GM21447 (cell line): ENCODE data around the gene RNLS.
"Not testable (repeated sequence)": the region's sequence is repeated elsewhere in the genome, so short reads cannot be mapped to it uniquely, and the experiment has no call there.

Experiments used
- ATAC-seq: cut with Tn5 transposase; IDR thresholded peaks from one replicate; pipeline ENCODE4 v1.9.1; 2021; ENCODE audit not compliant: unreplicated experiment

Gene RNLS

DNA sequence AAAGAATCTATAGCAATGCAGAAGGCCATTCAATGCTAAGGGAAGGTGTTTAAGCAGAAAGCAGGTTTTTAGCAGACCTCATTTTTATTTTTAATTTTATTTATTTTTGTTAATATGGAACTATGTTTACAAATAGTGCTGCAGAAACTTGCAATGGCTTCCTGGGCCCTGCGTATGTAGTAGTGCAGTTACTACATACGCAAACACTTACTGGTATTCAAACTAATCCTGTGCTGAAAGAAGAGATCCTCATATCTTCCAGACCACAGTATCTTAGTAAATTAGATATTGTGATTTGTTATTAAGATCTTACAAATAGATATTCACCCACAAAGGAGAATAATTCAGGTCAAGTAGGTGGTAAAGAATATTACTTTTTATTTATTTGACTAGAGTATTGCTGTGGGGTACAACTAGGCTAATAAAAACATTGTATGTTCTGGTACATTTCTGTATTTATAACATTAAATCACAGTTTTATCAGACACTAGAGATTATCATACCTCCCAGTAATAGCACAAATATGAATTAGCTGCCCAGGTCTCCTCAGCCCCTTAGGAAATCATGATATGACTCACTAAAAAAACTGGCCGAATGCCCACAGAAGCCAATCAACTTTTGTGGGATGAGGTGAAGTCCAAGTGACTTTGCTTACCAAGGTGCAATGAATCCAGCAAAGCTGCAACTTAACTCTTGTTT is 57.6 kb downstream of the RNLS start:
- no peak for ATAC-seq

DNA sequence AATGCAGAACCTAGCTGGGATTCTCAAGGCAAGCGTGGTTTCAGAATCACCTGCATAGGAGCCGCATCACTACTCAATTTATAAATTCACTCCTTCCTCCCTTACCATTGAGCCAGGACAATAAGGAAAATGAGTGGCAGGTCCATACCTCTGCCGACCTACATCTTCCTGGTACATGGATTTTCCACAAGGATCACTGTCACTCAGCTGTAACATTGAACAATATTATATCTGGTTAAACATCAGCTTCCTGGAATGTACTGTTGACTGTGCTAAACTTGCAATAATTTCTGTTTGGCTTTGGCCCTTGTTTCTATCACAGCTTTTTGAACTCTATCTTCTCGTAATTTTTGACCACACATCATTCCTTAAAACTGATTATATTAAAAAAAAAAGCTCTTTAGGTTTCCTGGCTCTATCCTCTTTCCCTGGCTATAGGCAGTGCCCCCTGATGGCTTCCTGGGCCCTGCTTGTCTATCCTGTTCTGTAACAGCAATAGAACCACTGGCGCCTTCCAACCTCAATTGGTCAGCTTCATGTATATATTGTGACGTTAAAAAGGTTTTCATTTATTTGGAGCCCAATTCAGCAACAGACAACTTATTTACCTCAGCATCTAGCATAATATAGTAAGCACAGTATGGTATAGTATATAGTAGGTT is 59.2 kb downstream of the RNLS start:
- ATAC-seq = no peak

DNA sequence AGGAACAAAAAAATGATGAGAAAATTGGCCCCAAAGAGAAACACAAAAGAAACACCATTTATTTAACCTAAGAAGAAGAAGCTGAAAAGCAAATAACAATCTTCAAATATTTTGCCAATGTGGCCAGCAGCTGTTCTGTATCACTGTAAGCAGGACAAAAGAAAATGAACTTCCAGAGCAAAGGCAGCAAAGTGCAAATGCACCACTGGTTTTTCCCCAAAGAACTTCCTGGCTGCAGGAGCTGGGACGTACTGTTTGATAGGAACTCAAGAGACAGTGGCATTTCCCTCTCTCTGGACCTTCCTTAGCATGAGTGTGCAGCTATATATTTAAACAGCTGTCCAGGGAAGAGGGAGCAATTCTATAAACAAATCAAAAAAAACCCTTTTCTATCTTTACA is 60.4 kb downstream of the RNLS start:
- no peak for ATAC-seq

DNA sequence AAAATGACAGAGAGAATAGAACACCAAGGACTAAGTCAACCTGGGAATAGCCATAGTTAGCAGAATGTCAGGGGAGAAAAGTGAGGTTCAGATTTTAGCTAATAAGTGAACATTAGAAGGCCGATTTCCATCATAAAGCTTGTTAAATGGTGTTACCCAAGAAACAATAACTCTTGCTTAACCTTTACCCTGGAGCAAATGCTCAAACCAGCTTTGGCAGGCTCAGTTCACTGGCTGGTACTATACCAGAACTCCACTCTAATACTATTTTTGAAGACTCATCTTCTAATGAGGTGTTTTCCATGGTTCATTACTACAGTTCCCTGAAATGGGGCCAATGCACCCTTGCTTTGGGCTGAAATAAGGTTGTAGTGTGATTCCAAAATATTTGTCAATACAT is 61.3 kb downstream of the RNLS start:
- no peak for ATAC-seq

DNA sequence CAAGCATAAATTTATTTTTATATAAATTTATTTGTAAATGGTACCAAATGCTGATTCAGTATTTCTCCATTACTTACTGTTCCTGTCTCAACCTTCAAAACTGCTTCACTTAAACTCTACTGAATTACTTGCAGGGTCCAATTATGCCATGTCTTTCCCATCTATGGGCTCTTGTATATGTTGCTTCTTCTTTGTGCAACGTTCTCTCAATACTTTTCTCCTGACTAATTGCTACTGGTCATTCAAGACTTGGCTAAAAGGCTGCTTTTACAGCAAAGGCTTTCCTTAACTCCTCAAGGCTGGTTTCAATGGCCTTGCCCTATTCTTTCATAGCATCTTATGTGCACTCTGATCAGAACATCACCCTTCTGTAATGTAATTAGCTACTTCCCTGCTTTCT is 67.9 kb downstream of the RNLS start:
- ATAC-seq = no peak

DNA sequence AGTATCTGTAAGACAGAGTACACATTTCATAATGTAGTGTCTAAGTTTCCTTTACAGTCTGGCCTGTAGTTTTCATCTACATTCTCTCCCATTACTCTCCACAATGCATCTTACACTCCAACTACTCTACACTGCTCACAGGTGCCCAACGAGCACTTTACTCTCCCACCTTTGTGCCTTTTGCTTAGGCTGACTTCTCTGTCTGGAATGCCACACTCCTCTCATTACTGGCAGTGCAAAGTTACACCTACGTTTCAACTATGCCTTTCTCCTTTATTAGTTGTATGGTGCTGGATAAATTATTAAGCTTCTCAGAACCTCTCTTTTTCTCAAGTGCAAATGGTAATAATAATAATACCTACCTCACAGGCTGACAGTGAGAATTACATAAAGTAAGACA is 70.5 kb downstream of the RNLS start:
- ATAC-seq = no peak

DNA sequence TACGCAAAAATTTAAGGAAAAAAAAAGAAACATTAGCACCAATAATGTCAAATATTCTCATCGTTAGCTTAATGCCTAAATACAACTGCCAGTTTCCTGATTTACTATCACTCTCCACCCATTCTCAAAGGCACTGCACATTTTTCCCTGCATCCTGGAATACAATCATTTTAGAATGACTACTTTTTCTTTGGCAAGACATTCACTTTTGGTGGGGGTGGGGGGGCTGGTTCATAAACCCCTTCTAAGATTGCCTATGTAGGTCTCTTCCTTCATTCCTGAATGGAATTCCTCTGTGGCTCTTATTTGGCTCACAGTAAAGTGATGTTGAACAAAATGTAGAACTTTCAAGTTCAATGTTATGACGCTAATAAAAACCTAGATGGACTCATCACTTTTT is 74.3 kb downstream of the RNLS start:
- ATAC-seq = no peak

DNA sequence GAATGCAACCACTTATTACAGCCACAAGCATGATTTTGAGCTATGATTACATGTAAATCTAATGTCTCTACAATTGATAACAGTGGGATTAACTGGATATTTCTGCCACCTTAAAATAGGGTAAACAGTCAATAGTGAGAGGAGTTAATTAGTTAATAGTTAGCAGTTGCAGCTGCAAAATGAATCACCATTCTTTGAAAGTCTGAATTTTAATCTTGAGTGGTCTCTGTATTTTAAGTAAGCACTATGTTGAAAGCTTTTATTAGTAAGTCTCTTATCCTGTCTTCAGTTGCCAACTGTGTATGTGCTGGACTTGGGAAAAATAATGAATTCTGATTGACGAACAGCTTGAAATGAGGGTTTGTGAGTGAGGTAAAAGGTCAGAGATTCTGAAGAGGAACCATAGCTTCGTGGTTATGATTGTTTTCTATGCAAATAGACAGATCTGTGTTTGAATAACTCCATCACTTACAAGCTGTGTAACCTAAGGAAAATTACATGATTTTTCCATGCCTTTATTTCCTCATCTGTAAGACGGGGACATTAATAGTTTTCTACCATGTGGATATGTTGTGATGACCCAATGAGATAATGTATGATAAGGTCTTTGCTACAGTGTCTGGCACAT is 75.2 kb downstream of the RNLS start:
- no peak for ATAC-seq

DNA sequence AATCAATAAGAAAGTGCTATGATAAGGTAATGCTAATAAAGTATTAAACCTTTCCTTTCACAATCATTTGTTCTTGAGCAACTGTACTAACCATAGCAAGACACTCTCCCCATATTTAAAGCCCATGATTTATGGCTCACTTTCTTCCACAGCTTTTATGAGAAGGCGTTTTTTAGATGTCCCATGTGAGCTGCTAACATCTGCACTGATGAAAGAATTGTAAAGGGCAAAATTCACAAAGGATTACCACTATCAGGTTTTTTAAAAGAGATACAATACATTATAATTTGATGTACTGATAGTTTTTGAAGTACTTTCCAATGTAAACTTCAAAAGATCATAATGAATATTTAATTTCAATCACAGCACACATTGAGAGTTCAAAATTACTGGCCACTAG is 75.7 kb downstream of the RNLS start:
- ATAC-seq = no peak

DNA sequence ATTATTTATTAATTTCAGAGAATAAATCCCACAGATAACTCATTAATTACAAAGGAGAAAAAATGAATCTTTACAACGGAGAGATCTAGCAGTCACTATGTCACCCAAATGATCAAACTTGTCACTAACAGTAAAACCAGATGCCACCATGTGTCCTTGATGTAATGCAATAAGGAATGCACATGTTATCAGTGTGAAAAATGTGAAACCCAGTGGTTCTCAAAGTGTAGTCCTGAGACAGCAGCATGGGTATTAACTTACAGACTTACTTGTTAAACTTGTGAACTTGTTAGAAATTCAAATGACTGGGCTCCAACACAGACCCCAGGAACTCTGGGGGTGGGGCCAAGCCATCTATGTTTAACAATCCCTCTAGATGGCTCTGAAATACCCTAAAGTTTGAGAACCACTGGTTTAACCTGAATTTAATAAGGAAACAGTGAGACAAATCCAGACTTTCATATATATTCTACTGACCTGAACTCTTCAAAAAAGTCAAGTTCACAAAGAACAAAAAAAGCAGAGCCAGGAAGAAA is 77.4 kb downstream of the RNLS start:
- no peak for ATAC-seq

DNA sequence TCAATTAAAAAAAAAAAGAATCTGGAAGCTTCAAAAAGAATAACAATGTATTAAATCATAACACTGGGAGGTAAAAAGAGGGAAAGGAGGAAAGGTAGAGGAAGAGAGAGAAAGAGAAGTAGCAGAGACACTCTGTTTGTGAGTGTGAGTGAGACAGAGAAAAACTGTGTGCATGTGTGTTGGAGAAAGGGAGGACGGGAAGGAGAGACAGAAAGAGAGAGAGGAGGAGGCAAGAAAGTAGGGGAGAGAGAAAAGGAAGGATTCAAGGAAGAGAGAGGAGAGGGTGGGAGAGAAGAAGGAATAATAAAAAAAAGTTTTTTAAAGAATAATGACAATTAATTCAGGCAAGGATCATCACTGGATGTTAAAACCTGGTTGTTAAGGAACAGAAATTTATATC is 77.9 kb downstream of the RNLS start:
- ATAC-seq = no peak

DNA sequence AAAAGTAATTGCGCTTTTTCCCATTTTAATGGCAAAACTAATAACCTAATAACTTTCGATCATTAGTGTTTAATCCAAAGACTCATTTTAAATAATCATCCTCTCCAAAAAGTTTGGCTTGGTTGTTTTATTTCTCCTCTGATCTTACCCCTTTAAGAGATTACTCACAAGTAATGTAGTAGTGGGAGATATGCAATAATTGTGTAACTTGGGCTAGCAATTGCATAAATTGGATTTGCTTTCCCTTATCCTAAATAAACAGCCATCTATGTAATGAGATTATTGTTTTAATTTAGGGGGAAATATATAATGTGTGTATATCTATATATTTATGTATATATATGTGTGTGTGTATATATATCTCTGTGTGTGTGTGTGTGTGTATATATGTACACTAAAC is 82.5 kb downstream of the RNLS start:
- ATAC-seq = no peak

DNA sequence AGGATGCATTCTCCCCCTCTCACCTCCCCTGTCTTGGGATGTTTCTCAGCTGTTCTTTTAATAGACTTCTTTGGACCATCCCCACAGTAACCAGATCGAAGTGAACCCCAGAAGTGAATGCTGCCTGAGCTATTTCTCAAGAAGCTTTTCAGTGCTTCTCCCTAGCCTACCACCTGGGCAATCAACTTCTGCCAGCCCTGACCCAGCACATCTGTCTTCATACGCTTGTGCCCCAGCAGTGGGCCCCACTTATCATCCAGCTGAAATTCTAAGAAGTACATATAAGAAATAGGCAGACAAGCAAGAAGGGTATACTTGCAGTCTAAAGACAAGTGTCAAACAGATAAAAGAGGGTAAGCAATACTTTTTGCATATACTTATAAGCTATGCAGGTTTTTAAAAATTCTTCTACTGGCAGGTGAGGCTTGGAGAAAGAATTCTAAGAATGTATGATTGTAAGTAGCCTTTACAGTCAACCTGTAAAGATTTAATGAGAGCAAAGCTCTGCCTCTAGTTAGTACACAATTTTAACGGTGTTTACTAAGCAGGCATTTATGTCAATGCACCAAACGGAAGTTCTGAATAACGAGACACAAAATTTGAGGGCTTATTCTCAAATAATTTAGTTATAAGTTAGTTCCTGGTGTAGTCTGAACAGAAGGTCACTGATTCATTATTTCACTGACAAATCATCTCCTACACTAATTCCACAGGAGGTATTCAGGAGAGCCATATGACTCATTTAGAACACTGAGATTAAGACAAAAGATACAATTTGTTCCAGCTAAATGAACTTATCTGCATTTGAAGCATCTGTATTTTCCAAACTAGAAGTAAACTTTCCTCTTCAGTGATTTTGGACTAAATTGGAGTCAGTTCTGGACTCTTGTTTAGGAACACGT is 83.3 kb downstream of the RNLS start:
- ATAC-seq = no peak

DNA sequence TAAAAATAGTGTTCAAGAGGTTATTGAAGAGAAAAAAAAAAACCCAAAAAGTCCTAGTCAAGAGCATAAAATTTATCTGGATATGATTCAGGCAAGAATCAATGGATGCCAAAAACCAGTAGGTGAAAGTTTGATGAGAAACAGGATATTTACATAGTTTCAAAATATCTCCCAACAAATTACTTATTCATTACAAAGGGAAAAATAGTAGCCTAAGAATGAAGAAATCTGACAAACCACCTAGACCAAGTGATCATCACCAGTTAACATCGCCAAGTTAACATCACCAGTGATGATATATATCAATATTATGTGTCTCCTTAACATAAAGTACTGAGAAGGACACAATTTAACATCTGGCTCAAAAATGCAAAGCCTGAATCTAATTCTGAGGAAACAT is 85.2 kb downstream of the RNLS start:
- ATAC-seq = no peak

DNA sequence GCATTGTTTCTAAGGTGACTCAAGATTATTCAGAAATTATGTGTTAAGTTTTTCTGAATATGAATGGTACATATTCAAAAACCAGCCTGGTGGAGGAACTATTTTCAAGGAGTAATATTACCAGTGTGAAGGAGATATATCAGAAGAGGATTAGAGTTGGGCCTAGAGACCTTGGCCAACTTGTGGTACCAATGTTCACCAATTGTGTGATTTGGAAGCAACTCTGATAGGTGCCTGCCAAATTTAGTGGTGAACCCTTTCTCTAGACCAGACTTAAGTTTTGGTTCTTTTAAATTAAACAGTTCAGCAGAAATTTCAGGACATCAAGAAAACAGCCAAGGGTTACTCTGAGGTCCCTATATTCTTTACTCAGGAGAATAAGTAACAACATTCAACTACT is 88.6 kb downstream of the RNLS start:
- ATAC-seq = no peak

DNA sequence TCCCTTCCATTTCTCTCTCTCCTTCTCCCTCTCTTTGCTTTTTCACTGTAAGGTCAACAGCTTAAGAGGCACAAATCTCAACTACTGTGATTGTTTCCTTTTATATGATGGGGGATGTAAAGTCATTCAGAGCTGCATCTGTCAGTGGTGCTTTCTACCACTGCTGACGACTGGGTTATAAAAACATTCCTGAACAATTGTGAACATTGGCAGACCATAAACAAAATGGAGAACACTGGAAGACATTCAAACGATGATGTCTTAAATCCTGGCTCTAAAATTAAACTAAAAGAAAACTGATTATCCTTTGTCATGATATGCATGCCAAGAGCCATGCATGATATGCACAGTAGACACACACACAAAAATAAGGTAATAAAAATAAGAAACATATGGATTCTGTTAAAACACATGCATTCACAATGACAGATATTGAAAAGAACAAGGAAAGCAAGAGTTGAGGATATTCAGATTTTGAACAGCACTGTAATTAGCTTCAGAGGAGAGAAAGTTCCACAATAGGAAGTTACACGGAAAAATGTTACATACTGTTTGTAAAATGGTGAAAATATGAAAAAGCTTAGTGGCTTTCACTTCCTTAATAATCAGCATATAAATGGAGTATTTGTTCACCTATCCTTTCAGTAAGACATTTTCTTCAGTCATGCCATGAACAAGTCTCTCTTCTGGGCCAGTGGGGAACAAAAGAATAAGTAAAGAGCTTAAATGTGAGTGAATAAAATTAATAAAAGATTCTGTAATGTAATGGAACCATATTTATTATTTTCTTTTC is 89.2 kb downstream of the RNLS start:
- no peak for ATAC-seq

DNA sequence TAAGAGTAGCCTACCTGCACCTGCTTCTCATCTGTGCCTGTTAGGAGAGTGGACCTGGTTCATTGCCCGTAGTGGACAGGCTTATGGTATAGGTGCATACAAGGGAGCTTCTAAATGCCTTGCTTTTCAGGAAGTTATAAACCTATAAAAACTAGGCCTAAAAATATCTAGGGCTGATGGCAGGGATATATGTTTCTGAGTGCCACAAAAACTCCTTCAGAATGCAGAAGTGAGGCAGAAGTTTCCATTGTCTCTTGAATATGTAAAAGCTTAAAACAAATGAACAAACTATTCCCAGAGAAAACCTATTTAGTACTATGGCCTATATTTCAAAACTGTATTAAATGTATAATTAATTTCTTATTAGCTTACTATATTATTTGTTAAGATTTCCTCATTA is 91.8 kb downstream of the RNLS start:
- no peak for ATAC-seq

DNA sequence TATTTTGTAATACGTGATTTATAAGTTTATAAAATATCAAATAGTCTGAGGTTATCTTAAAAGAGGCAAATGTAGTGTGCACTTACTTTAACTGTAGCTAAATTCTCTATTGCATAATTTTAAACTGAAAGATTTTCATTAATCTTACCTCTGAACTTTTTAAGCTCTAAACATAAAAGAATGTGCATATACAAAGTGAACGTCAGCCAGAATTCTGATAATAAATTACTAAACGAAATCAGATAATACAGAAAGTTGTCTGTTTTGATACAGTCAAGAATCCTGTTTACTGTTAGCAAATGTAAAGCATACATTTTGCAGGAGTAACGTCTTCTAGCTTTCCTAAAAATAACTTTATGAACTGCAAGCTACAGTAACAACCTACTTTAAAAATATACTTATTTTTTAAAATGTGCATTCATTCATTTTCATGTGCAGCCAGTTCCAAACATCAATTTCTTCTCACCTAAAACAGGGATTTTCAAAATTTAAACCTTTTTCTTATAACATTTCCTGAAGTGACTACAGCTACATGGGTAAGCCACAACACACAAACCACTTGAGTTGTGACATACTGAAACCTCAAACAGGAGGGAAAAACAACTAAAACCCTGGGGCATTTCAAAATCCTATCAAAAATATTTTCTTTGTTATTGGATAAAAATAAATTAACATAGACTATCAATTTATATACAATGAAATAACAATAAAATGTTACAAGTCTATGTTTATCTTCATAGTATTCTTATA is 92.7 kb downstream of the RNLS start:
- no peak for ATAC-seq

DNA sequence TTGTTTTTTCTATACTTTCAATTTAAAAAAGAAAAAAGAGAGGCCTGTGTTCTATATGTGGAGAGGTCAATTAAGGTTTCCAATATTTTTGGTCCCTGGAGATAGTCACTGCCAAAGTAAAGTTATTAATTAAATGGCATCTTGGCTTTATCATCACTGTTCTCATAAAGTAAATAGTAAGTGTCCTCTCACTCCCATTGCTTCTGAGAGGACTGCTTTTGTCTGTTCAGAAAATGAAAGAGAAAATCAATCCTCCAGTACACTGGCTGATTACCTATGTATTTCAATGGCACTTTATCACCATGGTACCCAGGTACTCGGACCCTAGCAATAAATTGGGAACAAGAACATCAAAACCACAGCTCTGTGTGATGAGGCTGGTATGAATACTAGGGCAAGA is 94.0 kb downstream of the RNLS start:
- ATAC-seq = no peak

DNA sequence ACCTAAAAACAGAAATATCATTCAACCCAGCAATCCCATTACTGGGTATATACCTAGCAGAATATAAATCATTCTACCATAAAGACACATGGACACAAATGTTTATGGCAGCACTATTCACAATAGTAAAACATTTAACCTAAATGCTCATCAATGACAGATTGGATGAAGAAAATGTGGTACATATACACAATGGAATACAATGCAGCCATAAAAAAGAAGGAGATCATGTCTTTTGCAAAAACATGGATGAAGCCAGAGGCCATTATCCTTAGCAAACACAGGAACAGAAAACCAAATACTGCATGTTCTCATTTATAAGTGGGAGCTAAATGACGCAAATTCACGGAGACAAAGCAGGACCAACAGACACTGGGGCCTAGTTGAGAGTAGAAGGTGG is 96.3 kb downstream of the RNLS start:
- ATAC-seq = not testable (repeated sequence)
